HEK293 (cell line): ENCODE measurements around the gene ING4.

ENCODE experiments used
- CTCF ChIA-PET: fragments of 350-600 bp; formaldehyde crosslinking; extraction: SDS; loops from one replicate; lab custom pipeline; 2021; ENCODE audit warnings: antibody characterized with exemption; lab: Yijun Ruan, JAX
- POLR2A ChIA-PET: fragments of 300-600 bp; formaldehyde crosslinking; extraction: SDS; loops from one replicate; lab custom pipeline; 2020; ENCODE audit warnings: antibody characterized with exemption, inconsistent platforms; lab: Yijun Ruan, JAX
- H3K27ac ChIP-seq: fragments of 200-500 bp; sonication (Bioruptor generic); 2 replicates; pipeline ENCODE4 v1.5.1; 2014; ENCODE audit warnings: low read depth, low read length, control low read depth, inconsistent platforms; ENCODE audit errors: extremely low read depth
- H3K36me3 ChIP-seq, 2 experiments: fragments of 200-500 bp in 1 of 2; sonication (Bioruptor generic) in 1 of 2; 1 replicate in 1 of 2; 2 replicates in 1 of 2; pipeline ENCODE4 v1.5.1; 2014 to 2017; ENCODE audit warnings: inconsistent platforms in 2 of 2, low read length in 2 of 2; ENCODE audit not compliant: control insufficient read depth in 2 of 2, insufficient read depth in 1 of 2
- H3K4me1 ChIP-seq: fragments of 200-500 bp; sonication (Bioruptor generic); 2 replicates; pipeline ENCODE4 v1.5.1; 2014; ENCODE audit warnings: mild to moderate bottlenecking, low read length, inconsistent platforms; ENCODE audit not compliant: control insufficient read depth, insufficient read depth
- H3K4me3 ChIP-seq: 2 replicates; pipeline ENCODE4 v1.5.1; 2011; ENCODE audit warnings: low read depth, mild to moderate bottlenecking, control low read depth, low read length, moderate library complexity
- H3K9me3 ChIP-seq: fragments of 200-500 bp; sonication (Bioruptor generic); 2 replicates; pipeline ENCODE4 v1.5.1; 2014; ENCODE audit warnings: low read depth, low read length, inconsistent platforms; ENCODE audit not compliant: control insufficient read depth, insufficient read depth
- BCL11A ChIP-seq: fragments of 450-650 bp; formaldehyde crosslinking; IDR thresholded peaks from 2 replicates; pipeline ENCODE4 v1.5.1; 2016; ENCODE audit warnings: low read depth, missing biosample characterization, missing genetic modification characterization
- GLIS1 ChIP-seq: fragments of 450-650 bp; formaldehyde crosslinking; IDR thresholded peaks from 2 replicates; pipeline ENCODE4 v1.5.1; 2016; ENCODE audit warnings: missing biosample characterization, missing genetic modification characterization
- GLIS2 ChIP-seq: fragments of 450-650 bp; formaldehyde crosslinking; IDR thresholded peaks from 2 replicates; pipeline ENCODE4 v1.5.1; 2016; ENCODE audit warnings: missing biosample characterization, missing genetic modification characterization
- KLF8 ChIP-seq: fragments of 450-650 bp; formaldehyde crosslinking; IDR thresholded peaks from 2 replicates; pipeline ENCODE4 v1.5.1; 2016; ENCODE audit warnings: missing biosample characterization, missing genetic modification characterization
- SALL2 ChIP-seq: fragments of 450-650 bp; formaldehyde crosslinking; IDR thresholded peaks from 2 replicates; pipeline ENCODE4 v1.5.0; 2017; ENCODE audit warnings: missing biosample characterization, mild to moderate bottlenecking, missing genetic modification characterization, borderline replicate concordance
- WT1 ChIP-seq: fragments of 450-650 bp; formaldehyde crosslinking; IDR thresholded peaks from 2 replicates; pipeline ENCODE4 v1.5.1; 2016; ENCODE audit warnings: missing biosample characterization, missing genetic modification characterization
- ZBTB17 ChIP-seq: fragments of 450-650 bp; formaldehyde crosslinking; IDR thresholded peaks from 2 replicates; pipeline ENCODE4 v1.5.1; 2016; ENCODE audit warnings: missing biosample characterization, missing genetic modification characterization
- ZBTB48 ChIP-seq: fragments of 450-650 bp; formaldehyde crosslinking; IDR thresholded peaks from 2 replicates; pipeline ENCODE4 v1.5.1; 2016; ENCODE audit warnings: missing biosample characterization, missing genetic modification characterization
- ZNF18 ChIP-seq: fragments of 450-650 bp; formaldehyde crosslinking; IDR thresholded peaks from 2 replicates; pipeline ENCODE4 v1.5.1; 2016; ENCODE audit warnings: missing biosample characterization, missing genetic modification characterization
- ZNF2 ChIP-seq: fragments of 450-650 bp; formaldehyde crosslinking; IDR thresholded peaks from 2 replicates; pipeline ENCODE4 v1.5.1; 2016; ENCODE audit warnings: missing biosample characterization, missing genetic modification characterization
- ZNF239 ChIP-seq: fragments of 450-650 bp; formaldehyde crosslinking; IDR thresholded peaks from 2 replicates; pipeline ENCODE4 v1.5.1; 2016; ENCODE audit warnings: missing biosample characterization, missing genetic modification characterization
- ZNF26 ChIP-seq: fragments of 450-650 bp; formaldehyde crosslinking; IDR thresholded peaks from 2 replicates; pipeline ENCODE4 v1.5.1; 2016; ENCODE audit warnings: missing biosample characterization, missing genetic modification characterization
- ZNF366 ChIP-seq: fragments of 450-650 bp; formaldehyde crosslinking; conservative IDR thresholded peaks from 2 replicates; pipeline ENCODE4 v1.5.1; 2016; ENCODE audit warnings: missing biosample characterization, missing genetic modification characterization
- ZNF416 ChIP-seq: fragments of 450-650 bp; formaldehyde crosslinking; IDR thresholded peaks from 2 replicates; pipeline ENCODE4 v1.5.1; 2016; ENCODE audit warnings: missing biosample characterization, missing genetic modification characterization
- ZNF514 ChIP-seq: fragments of 450-650 bp; formaldehyde crosslinking; IDR thresholded peaks from 2 replicates; pipeline ENCODE4 v1.5.1; 2016; ENCODE audit warnings: missing biosample characterization, missing genetic modification characterization
- ZNF529 ChIP-seq: fragments of 450-650 bp; formaldehyde crosslinking; IDR thresholded peaks from 2 replicates; pipeline ENCODE4 v1.5.1; 2017; ENCODE audit warnings: missing genetic modification characterization, missing biosample characterization; ENCODE audit not compliant: insufficient replicate concordance
- ZNF548 ChIP-seq: fragments of 450-650 bp; formaldehyde crosslinking; IDR thresholded peaks from 2 replicates; pipeline ENCODE4 v1.5.1; 2016; ENCODE audit warnings: missing biosample characterization, missing genetic modification characterization
- ZNF558 ChIP-seq: fragments of 450-650 bp; formaldehyde crosslinking; IDR thresholded peaks from 2 replicates; pipeline ENCODE4 v1.5.1; 2016; ENCODE audit warnings: missing biosample characterization, missing genetic modification characterization
- ZNF580 ChIP-seq: fragments of 450-650 bp; formaldehyde crosslinking; IDR thresholded peaks from 2 replicates; pipeline ENCODE4 v1.5.1; 2016; ENCODE audit warnings: missing biosample characterization, missing genetic modification characterization
- ZNF600 ChIP-seq: fragments of 450-650 bp; formaldehyde crosslinking; IDR thresholded peaks from 2 replicates; pipeline ENCODE4 v1.5.1; 2016; ENCODE audit warnings: missing biosample characterization, missing genetic modification characterization
- ZNF645 ChIP-seq: fragments of 450-650 bp; formaldehyde crosslinking; IDR thresholded peaks from 2 replicates; pipeline ENCODE4; 2016; ENCODE audit warnings: missing biosample characterization, missing genetic modification characterization
- ZNF704 ChIP-seq: fragments of 450-650 bp; formaldehyde crosslinking; IDR thresholded peaks from 2 replicates; pipeline ENCODE4 v1.5.1; 2016; ENCODE audit warnings: missing biosample characterization, missing genetic modification characterization
- ZSCAN18 ChIP-seq: fragments of 450-650 bp; formaldehyde crosslinking; IDR thresholded peaks from 2 replicates; pipeline ENCODE4 v1.5.1; 2016; ENCODE audit warnings: missing biosample characterization, missing genetic modification characterization
- ZSCAN23 ChIP-seq: fragments of 450-650 bp; formaldehyde crosslinking; IDR thresholded peaks from 2 replicates; pipeline ENCODE4 v1.5.1; 2016; ENCODE audit warnings: missing biosample characterization, missing genetic modification characterization
- ZXDB ChIP-seq: fragments of 450-650 bp; formaldehyde crosslinking; IDR thresholded peaks from 2 replicates; pipeline ENCODE4 v1.5.1; 2016; ENCODE audit warnings: missing biosample characterization, missing genetic modification characterization
- TF ChIP-seq, protein P1 (sequence below): fragments of 450-650 bp; formaldehyde crosslinking; IDR thresholded peaks from 2 replicates; pipeline ENCODE4 v1.5.1; 2016; ENCODE audit warnings: missing biosample characterization, missing genetic modification characterization

Gene ING4

DNA sequence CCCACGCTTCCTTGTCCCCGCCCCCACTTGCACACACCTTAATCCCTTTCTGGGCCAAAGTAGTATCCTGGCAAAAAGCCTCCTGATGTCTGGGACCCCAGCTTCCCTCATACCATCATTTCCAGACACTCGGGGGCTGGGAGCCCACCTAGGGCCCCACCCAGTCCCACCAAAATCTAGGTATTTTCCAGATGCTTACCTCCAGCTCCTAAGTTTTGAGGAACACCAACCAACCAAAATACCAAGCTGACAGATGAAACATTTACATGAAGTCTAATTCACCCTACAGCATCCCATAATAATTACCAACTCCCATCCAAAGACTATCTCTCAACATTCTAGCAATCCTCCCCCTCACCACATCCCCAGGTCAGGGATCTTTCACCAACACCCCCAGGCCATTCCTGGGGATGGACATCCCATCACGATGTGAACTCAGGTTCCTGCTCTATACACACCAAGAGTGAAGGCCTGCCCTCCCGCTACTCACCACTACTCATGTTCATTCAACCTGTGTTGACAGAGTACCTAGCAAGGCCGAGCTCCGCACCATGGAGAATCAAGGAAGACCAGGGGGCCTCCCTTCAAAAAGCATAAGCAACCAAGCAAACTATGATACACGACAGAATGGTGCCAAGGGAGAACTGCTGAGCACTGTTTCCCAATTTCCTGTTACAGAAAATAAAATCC is 54.2 kb downstream of the ING4 start (continued):
- TF ChIP-seq ZNF26 (no peak), ZNF366 (tag by site-specific recombination) (no peak), ZSCAN23 (tag by site-specific recombination) (peak; percentile 33; the same call in 1 of the 2 replicates), ZNF18 (tag by site-specific recombination) (no peak)

- Histone ChIP-seq H3K4me1 (peaks cover 26% of the 10 kb centered on the region), H3K9me3 (no peaks in the 10 kb centered on the region), H3K4me3 (no peak overlapping the region), H3K36me3 (peaks cover 4 to 30% of the 10 kb centered on the region in 2 experiments; a peak in 2 of 3 replicates), H3K27ac (peak overlapping the region; percentile 27; the same call in 1 of the 2 replicates)
- ChIA-PET POLR2A (interaction anchor here (0.5 to 1.9 kb wide), 8 partner anchors 8 to 336 kb away, joined by 3 to 7 read pairs (median 4); partner anchors contain the start of genes C12orf57, GAPDH, RNU7-1 and VAMP1), CTCF (interaction anchor here (0.6 to 0.7 kb wide), 5 partner anchors 9 to 330 kb away, joined by 3 to 6 read pairs (median 3); no protein-coding TSS in a partner anchor)
- TF ChIP-seq ZNF514 (tag by site-specific recombination): no peak
- TF ChIP-seq ZSCAN23 (tag by site-specific recombination): peak; percentile 68; the same call in 1 of the 2 replicates
- peak; percentile 62; the same call in 1 of the 2 replicates for TF ChIP-seq ZNF239 (tag by site-specific recombination)
- peak; percentile 22; the same call in 1 of the 2 replicates for TF ChIP-seq ZNF548 (tag by site-specific recombination)
- peak; percentile 59; the same call in 1 of the 2 replicates for TF ChIP-seq ZBTB48 (tag by site-specific recombination)
- TF ChIP-seq GLIS2: peak; percentile 89
- 0 out of 2 replicates have a peak, but pooled peaks have one; percentile 40 for TF ChIP-seq ZNF645 (tag by site-specific recombination)
- TF ChIP-seq WT1: peak; percentile 66
- TF ChIP-seq, protein P1, sequence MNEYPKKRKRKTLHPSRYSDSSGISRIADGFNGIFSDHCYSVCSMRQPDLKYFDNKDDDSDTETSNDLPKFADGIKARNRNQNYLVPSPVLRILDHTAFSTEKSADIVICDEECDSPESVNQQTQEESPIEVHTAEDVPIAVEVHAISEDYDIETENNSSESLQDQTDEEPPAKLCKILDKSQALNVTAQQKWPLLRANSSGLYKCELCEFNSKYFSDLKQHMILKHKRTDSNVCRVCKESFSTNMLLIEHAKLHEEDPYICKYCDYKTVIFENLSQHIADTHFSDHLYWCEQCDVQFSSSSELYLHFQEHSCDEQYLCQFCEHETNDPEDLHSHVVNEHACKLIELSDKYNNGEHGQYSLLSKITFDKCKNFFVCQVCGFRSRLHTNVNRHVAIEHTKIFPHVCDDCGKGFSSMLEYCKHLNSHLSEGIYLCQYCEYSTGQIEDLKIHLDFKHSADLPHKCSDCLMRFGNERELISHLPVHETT (tag by site-specific recombination): peak; percentile 62
- 0 out of 2 replicates have a peak, but pooled peaks have one; percentile 15 for TF ChIP-seq SALL2 (tag by site-specific recombination)
- no peak for TF ChIP-seq ZNF416 (tag by site-specific recombination)
- peak; percentile 73 for TF ChIP-seq ZXDB (tag by site-specific recombination)
- TF ChIP-seq BCL11A (tag by site-specific recombination): peak; percentile 50
- no peak for TF ChIP-seq ZNF529 (tag by site-specific recombination)
- TF ChIP-seq ZNF704: no peak
- peak; percentile 95 for TF ChIP-seq GLIS1 (tag by site-specific recombination)
- TF ChIP-seq ZNF580 (tag by site-specific recombination): peak; percentile 91
- peak; percentile 78 for TF ChIP-seq ZNF2 (tag by site-specific recombination)
- peak; percentile 89 for TF ChIP-seq ZSCAN18 (tag by site-specific recombination)
- TF ChIP-seq ZNF558: peak; percentile 78; the same call in 1 of the 2 replicates
- no peak for TF ChIP-seq ZNF600 (tag by site-specific recombination)
- peak; percentile 59 for TF ChIP-seq KLF8 (tag by site-specific recombination)
- TF ChIP-seq ZBTB17: peak; percentile 82
These were observed 54.9 kb downstream of the ING4 start for GRCh38 chr12:6607751-6608591.
